ENCODE measurements around the gene CREG1.

Gene CREG1

DNA sequence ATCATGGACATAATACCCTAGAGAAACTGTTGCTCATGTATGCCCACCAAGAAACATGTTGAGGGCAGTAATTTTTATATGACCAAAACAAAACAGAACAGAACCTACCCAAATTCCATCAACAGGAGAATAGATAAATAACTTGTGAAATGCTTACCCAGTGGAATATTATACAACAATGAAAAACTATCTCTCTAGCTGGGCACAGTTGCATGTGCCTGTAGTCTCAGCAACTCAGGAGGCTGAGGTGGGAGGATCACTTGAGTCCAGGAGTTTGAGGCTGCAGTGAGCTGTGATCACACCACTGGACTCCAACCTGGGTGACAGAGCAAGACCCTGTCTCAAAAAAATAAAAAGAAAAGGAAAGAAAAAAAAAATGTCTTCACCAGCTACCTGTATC is 38.9 kb upstream of the CREG1 start:
- TF ChIP-seq ARNTL (CRISPR knock-in tag; IDR thresholded peaks at IDR 0.05; ENCODE audit: borderline replicate concordance, low read depth) (no peak), ZNF70 (CRISPR knock-in tag; IDR thresholded peaks at IDR 0.05) (no peak), PPARA (CRISPR knock-in tag; IDR thresholded peaks at IDR 0.05; ENCODE audit: borderline replicate concordance) (no peak), ZNF8 (CRISPR knock-in tag; IDR thresholded peaks at IDR 0.05) (no peak), GLIS3 (CRISPR knock-in tag; IDR thresholded peaks at IDR 0.05) (no peak), RARB (CRISPR knock-in tag; IDR thresholded peaks at IDR 0.05) (no peak), ZFP30 (CRISPR knock-in tag; IDR thresholded peaks at IDR 0.05) (no peak)
- TF ChIP-seq, protein P1, sequence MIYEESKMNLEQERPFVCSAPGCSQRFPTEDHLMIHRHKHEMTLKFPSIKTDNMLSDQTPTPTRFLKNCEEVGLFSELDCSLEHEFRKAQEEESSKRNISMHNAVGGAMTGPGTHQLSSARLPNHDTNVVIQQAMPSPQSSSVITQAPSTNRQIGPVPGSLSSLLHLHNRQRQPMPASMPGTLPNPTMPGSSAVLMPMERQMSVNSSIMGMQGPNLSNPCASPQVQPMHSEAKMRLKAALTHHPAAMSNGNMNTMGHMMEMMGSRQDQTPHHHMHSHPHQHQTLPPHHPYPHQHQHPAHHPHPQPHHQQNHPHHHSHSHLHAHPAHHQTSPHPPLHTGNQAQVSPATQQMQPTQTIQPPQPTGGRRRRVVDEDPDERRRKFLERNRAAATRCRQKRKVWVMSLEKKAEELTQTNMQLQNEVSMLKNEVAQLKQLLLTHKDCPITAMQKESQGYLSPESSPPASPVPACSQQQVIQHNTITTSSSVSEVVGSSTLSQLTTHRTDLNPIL (CRISPR knock-in tag; IDR thresholded peaks at IDR 0.05; ENCODE audit: low read depth) = no peak
- TF ChIP-seq, protein P2, sequence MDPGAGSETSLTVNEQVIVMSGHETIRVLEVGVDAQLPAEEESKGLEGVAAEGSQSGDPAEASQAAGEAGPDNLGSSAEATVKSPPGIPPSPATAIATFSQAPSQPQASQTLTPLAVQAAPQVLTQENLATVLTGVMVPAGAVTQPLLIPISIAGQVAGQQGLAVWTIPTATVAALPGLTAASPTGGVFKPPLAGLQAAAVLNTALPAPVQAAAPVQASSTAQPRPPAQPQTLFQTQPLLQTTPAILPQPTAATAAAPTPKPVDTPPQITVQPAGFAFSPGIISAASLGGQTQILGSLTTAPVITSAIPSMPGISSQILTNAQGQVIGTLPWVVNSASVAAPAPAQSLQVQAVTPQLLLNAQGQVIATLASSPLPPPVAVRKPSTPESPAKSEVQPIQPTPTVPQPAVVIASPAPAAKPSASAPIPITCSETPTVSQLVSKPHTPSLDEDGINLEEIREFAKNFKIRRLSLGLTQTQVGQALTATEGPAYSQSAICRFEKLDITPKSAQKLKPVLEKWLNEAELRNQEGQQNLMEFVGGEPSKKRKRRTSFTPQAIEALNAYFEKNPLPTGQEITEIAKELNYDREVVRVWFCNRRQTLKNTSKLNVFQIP (CRISPR knock-in tag; IDR thresholded peaks at IDR 0.05; ENCODE audit: borderline replicate concordance, low read depth) = no peak

DNA sequence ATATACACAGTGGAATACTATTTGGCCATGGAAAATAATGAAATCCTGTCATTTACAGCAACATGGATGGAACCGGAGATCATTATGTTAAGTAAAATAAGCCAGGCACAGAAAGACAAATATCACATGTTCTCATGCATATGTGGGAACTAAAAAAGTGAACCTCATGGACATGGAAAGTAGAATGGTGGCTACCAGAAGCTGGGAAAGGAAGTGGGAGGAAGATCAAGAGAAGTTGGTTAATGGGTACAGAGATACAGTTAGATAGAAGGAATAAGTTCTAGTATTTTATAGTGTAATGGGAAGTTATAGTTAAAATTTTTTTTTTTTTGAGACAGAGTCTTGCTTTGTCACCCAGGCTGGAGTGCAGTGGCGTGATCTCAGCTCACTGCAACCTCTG is 34.8 kb upstream of the CREG1 start:
- ATAC-seq = no peak
- TF ChIP-seq PPARA (CRISPR knock-in tag; IDR thresholded peaks at IDR 0.05; ENCODE audit: borderline replicate concordance) = no peak
- no peak for TF ChIP-seq ZNF70 (CRISPR knock-in tag; IDR thresholded peaks at IDR 0.05)
- TF ChIP-seq, protein P3, sequence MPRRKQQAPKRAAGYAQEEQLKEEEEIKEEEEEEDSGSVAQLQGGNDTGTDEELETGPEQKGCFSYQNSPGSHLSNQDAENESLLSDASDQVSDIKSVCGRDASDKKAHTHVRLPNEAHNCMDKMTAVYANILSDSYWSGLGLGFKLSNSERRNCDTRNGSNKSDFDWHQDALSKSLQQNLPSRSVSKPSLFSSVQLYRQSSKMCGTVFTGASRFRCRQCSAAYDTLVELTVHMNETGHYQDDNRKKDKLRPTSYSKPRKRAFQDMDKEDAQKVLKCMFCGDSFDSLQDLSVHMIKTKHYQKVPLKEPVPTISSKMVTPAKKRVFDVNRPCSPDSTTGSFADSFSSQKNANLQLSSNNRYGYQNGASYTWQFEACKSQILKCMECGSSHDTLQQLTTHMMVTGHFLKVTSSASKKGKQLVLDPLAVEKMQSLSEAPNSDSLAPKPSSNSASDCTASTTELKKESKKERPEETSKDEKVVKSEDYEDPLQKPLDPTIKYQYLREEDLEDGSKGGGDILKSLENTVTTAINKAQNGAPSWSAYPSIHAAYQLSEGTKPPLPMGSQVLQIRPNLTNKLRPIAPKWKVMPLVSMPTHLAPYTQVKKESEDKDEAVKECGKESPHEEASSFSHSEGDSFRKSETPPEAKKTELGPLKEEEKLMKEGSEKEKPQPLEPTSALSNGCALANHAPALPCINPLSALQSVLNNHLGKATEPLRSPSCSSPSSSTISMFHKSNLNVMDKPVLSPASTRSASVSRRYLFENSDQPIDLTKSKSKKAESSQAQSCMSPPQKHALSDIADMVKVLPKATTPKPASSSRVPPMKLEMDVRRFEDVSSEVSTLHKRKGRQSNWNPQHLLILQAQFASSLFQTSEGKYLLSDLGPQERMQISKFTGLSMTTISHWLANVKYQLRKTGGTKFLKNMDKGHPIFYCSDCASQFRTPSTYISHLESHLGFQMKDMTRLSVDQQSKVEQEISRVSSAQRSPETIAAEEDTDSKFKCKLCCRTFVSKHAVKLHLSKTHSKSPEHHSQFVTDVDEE (CRISPR knock-in tag; IDR thresholded peaks at IDR 0.05) = no peak
- no peak for TF ChIP-seq OSR1 (CRISPR knock-in tag; IDR thresholded peaks at IDR 0.05)
- no peak for TF ChIP-seq ZFP3 (CRISPR knock-in tag; IDR thresholded peaks at IDR 0.05)
- TF ChIP-seq TCF4 (CRISPR knock-in tag; IDR thresholded peaks at IDR 0.05; ENCODE audit: borderline replicate concordance) = no peak
- TF ChIP-seq, protein P2 (CRISPR knock-in tag; IDR thresholded peaks at IDR 0.05; ENCODE audit: borderline replicate concordance, low read depth) = no peak
- TF ChIP-seq ZNF565 (CRISPR knock-in tag; conservative IDR thresholded peaks at IDR 0.05; ENCODE audit: low read depth) = no peak
- no peak for TF ChIP-seq ZFP30 (CRISPR knock-in tag; IDR thresholded peaks at IDR 0.05)
- TF ChIP-seq GLIS3 (CRISPR knock-in tag; IDR thresholded peaks at IDR 0.05) = no peak
- TF ChIP-seq ESRRG (CRISPR knock-in tag; IDR thresholded peaks at IDR 0.05) = no peak
- TF ChIP-seq, protein P4, sequence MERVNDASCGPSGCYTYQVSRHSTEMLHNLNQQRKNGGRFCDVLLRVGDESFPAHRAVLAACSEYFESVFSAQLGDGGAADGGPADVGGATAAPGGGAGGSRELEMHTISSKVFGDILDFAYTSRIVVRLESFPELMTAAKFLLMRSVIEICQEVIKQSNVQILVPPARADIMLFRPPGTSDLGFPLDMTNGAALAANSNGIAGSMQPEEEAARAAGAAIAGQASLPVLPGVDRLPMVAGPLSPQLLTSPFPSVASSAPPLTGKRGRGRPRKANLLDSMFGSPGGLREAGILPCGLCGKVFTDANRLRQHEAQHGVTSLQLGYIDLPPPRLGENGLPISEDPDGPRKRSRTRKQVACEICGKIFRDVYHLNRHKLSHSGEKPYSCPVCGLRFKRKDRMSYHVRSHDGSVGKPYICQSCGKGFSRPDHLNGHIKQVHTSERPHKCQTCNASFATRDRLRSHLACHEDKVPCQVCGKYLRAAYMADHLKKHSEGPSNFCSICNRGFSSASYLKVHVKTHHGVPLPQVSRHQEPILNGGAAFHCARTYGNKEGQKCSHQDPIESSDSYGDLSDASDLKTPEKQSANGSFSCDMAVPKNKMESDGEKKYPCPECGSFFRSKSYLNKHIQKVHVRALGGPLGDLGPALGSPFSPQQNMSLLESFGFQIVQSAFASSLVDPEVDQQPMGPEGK (CRISPR knock-in tag; IDR thresholded peaks at IDR 0.05; ENCODE audit: borderline replicate concordance) = no peak

More for the DNA sequence above, 38.9 kb upstream of the CREG1 start:
- no peak for ATAC-seq

DNA sequence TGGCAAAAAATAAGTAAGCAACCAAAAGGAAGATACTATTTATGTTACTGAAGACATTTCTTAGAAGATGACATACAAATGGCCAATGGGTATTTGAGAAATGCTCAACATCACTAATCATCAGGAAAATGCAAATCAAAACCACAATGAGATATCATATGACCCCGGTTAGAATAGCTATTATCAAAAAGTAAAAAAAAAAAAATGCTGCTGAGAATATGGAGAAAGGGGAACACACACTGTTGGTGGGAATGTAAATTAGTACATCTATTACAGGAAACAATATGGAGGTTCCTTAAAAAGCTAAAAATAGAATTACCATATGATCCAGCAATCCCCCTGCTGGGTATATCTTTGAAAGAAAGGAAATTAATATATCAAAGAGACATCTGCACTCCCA is 34.3 kb upstream of the CREG1 start:
- ATAC-seq = no peak
- TF ChIP-seq, protein P4 (CRISPR knock-in tag; IDR thresholded peaks at IDR 0.05; ENCODE audit: borderline replicate concordance) = no peak
- TF ChIP-seq TOX (CRISPR knock-in tag; IDR thresholded peaks at IDR 0.05; ENCODE audit: borderline replicate concordance) (no peak), RARB (CRISPR knock-in tag; IDR thresholded peaks at IDR 0.05) (no peak), TCF4 (CRISPR knock-in tag; IDR thresholded peaks at IDR 0.05; ENCODE audit: borderline replicate concordance) (no peak), GLIS3 (CRISPR knock-in tag; IDR thresholded peaks at IDR 0.05) (no peak), ZNF8 (CRISPR knock-in tag; IDR thresholded peaks at IDR 0.05) (no peak), CSDC2 (CRISPR knock-in tag; IDR thresholded peaks at IDR 0.05) (no peak), OSR1 (CRISPR knock-in tag; IDR thresholded peaks at IDR 0.05) (no peak), PPARA (CRISPR knock-in tag; IDR thresholded peaks at IDR 0.05; ENCODE audit: borderline replicate concordance) (no peak), BACH2 (CRISPR knock-in tag; IDR thresholded peaks at IDR 0.05; ENCODE audit: borderline replicate concordance) (no peak), ARNTL (CRISPR knock-in tag; IDR thresholded peaks at IDR 0.05; ENCODE audit: borderline replicate concordance, low read depth) (no peak), ESRRG (CRISPR knock-in tag; IDR thresholded peaks at IDR 0.05) (no peak)
- TF ChIP-seq, protein P2 (CRISPR knock-in tag; IDR thresholded peaks at IDR 0.05; ENCODE audit: borderline replicate concordance, low read depth) = no peak
- TF ChIP-seq, protein P5, sequence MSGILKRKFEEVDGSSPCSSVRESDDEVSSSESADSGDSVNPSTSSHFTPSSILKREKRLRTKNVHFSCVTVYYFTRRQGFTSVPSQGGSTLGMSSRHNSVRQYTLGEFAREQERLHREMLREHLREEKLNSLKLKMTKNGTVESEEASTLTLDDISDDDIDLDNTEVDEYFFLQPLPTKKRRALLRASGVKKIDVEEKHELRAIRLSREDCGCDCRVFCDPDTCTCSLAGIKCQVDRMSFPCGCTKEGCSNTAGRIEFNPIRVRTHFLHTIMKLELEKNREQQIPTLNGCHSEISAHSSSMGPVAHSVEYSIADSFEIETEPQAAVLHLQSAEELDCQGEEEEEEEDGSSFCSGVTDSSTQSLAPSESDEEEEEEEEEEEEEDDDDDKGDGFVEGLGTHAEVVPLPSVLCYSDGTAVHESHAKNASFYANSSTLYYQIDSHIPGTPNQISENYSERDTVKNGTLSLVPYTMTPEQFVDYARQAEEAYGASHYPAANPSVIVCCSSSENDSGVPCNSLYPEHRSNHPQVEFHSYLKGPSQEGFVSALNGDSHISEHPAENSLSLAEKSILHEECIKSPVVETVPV (CRISPR knock-in tag; IDR thresholded peaks at IDR 0.05) = no peak

Measured in SK-N-SH treated with all-trans-retinoic acid at 6 μM for 48 hours (cell line).